ENCODE results near the gene SSPN. TPM values are rescaled to one million over a fixed set of nuclear protein-coding genes. Genes with fewer than 3 reads are reported as not detected.

SSPN gene
- total RNA-seq, 1 experiment from 2014 or later: 0.21 TPM

DNA sequence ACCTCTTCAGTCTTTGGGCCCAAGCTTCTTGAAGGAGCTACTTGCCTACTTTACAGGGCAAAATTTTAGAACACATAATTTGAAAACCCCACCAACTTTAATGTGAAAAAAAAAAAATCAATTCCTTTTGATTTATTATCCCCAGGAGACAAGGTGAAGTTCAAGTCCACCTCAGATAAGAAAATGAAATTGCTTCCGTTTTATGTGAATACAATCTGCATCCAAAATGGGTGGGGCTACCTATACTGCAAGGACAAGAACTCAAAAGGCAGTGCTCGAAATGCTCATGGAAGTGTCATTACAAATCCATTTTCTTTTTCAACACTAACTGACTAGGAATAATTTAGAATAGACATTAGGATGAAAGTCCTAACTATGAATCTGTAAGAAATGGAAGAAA is 45.7 kb downstream of the SSPN start:
- H3K27ac Mint-ChIP-seq (ENCODE audit: low read depth, unreplicated experiment): no peak overlapping the region
- CTCF ChIA-PET: interaction anchor here (0.5 to 1.8 kb wide), 3 partner anchors 11 to 122 kb away, joined by 4 to 5 read pairs (median 4); no protein-coding TSS in a partner anchor
- BruUV-seq (replicated peaks): no TSS peak

DNA sequence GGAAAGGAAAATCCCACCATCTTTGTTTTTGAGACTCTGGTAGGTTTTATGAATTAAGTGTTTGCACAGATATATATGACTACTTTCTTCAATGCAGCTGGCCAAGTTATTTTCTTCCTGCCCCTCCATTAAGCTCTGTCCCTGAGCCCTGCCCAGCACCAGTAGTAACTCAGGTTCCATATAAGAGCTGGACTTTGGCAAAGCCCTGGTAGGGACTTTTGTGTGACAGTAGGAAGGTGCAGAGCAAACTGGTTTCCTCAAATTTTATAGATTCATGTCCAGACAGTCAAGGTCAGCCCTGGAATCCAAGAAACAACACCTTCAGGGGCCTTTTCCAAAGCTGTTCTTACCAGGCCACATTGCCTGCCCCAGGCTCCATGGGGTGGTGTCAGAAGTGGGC is 47.3 kb downstream of the SSPN start:
- no TSS peak for BruUV-seq (replicated peaks)
- Mint-ChIP-seq H3K27ac (ENCODE audit: low read depth, unreplicated experiment) (no peak overlapping the region), H3K27me3 (ENCODE audit: insufficient read depth, unreplicated experiment) (no peaks in the 10 kb centered on the region)

More for the DNA sequence above, 45.7 kb downstream of the SSPN start:
- intact Hi-C loops (cut with micrococcal nuclease): no loop called here
- Mint-ChIP-seq H3K4me3 (ENCODE audit: unreplicated experiment) (no peak overlapping the region), H3K27me3 (ENCODE audit: insufficient read depth, unreplicated experiment) (no peaks in the 10 kb centered on the region), H3K36me3 (ENCODE audit: insufficient read depth, unreplicated experiment) (no peaks in the 10 kb centered on the region), H3K4me1 (ENCODE audit: insufficient read depth, unreplicated experiment) (peaks cover 18% of the 10 kb centered on the region), H3K9me3 (ENCODE audit: unreplicated experiment) (no peaks in the 10 kb centered on the region)
- no peak for DNase-seq (ENCODE audit: unreplicated experiment)
- TF ChIP-seq, protein P1, sequence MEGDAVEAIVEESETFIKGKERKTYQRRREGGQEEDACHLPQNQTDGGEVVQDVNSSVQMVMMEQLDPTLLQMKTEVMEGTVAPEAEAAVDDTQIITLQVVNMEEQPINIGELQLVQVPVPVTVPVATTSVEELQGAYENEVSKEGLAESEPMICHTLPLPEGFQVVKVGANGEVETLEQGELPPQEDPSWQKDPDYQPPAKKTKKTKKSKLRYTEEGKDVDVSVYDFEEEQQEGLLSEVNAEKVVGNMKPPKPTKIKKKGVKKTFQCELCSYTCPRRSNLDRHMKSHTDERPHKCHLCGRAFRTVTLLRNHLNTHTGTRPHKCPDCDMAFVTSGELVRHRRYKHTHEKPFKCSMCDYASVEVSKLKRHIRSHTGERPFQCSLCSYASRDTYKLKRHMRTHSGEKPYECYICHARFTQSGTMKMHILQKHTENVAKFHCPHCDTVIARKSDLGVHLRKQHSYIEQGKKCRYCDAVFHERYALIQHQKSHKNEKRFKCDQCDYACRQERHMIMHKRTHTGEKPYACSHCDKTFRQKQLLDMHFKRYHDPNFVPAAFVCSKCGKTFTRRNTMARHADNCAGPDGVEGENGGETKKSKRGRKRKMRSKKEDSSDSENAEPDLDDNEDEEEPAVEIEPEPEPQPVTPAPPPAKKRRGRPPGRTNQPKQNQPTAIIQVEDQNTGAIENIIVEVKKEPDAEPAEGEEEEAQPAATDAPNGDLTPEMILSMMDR (IDR thresholded peaks at IDR 0.05; ENCODE audit: unreplicated experiment): no peak
- POLR2A ChIA-PET: interaction anchor here (0.6 kb wide), 1 partner anchor 9 kb away, joined by 3 read pairs; no protein-coding TSS in a partner anchor

DNA sequence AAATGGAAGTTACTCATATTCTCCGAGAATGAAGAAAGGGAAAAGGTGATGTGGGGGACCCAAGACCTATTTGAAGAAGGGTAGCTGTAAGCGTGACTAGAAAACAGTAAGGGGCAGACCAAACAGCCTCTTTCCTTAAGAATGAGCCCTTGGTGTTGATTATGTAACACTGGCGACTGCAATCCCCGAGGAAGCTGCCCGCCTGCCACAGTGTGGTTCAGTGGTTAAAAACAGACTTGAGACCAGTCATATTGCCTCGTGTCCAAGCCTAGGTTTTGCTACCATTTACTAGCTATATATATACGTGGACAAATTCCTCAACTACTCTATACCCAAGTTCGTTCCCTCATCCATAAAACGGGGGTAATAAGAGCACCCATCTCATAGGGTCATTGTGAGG is 49.1 kb downstream of the SSPN start:
- Mint-ChIP-seq H3K27ac (ENCODE audit: low read depth, unreplicated experiment) (no peak overlapping the region), H3K4me3 (ENCODE audit: unreplicated experiment) (no peak overlapping the region), H3K27me3 (ENCODE audit: insufficient read depth, unreplicated experiment) (no peaks in the 10 kb centered on the region), H3K9me3 (ENCODE audit: unreplicated experiment) (peaks cover 5% of the 10 kb centered on the region), H3K36me3 (ENCODE audit: insufficient read depth, unreplicated experiment) (no peaks in the 10 kb centered on the region), H3K4me1 (ENCODE audit: insufficient read depth, unreplicated experiment) (peaks cover 14% of the 10 kb centered on the region)
- ChIA-PET CTCF (no interaction called here), POLR2A (interaction anchor here (0.6 to 1.2 kb wide), 3 partner anchors 18 to 122 kb away, joined by 3 read pairs; no protein-coding TSS in a partner anchor)
- no peak for DNase-seq (ENCODE audit: unreplicated experiment)
- BruUV-seq (replicated peaks): no TSS peak
- TF ChIP-seq, protein P1 (IDR thresholded peaks at IDR 0.05; ENCODE audit: unreplicated experiment): no peak
- intact Hi-C loops (cut with micrococcal nuclease): no loop called here

More for the DNA sequence above, 47.3 kb downstream of the SSPN start:
- Mint-ChIP-seq H3K4me3 (ENCODE audit: unreplicated experiment) (no peak overlapping the region), H3K36me3 (ENCODE audit: insufficient read depth, unreplicated experiment) (no peaks in the 10 kb centered on the region), H3K9me3 (ENCODE audit: unreplicated experiment) (no peaks in the 10 kb centered on the region), H3K4me1 (ENCODE audit: insufficient read depth, unreplicated experiment) (peaks cover 27% of the 10 kb centered on the region)
- no peak for DNase-seq (ENCODE audit: unreplicated experiment)
- POLR2A ChIA-PET: interaction anchor here (1.1 kb wide), 1 partner anchor 29 kb away, joined by 3 read pairs; no protein-coding TSS in a partner anchor
- TF ChIP-seq, protein P1 (IDR thresholded peaks at IDR 0.05; ENCODE audit: unreplicated experiment): no peak
- CTCF ChIA-PET: interaction anchor here (1.1 to 1.3 kb wide), 2 partner anchors 10 to 81 kb away, joined by 3 read pairs; no protein-coding TSS in a partner anchor
- intact Hi-C loops (cut with micrococcal nuclease): no loop called here

DNA sequence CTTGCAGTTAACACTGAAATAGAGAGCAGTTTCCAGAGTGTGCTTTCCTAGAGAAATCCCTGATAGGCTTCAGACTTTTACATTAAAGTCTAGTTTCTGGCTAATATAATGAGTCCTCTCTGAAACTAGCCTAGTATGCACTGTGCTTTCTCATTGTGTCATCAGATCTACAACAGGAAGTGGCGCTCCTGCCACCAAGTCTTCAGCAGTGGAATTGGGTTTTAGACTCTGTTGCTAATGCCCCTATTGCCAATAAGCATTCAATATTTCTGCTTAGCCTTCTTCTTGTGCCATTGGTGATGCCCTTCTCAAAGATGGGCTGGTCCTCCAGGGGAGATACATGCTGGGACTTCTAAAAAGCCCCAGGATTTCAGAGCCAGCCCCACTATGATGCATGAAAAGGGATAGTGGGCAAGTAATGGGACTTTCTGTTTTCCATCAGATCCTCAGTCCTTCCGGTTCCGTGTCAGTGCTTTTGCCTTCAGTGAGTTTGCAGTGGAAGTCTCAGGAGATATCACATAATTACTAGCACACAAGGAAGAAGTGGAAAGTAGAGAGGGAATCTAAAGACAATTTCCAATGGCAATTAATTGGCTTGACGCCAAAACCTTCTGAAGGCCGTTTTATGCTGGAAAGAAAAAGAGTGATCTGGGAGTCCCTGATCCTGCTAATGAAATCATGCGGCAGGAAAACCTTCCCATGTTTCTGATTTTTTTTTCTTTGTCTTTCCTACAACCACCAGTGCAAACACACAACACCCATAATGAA is 50.0 kb downstream of the SSPN start:
- no peak overlapping the region for H3K4me3 Mint-ChIP-seq (ENCODE audit: unreplicated experiment)
- TF ChIP-seq, protein P1 (IDR thresholded peaks at IDR 0.05; ENCODE audit: unreplicated experiment): no peak
- DNase-seq (ENCODE audit: unreplicated experiment): no peak
- H3K27me3 Mint-ChIP-seq (ENCODE audit: insufficient read depth, unreplicated experiment): no peaks in the 10 kb centered on the region
- POLR2A ChIA-PET: interaction anchor here (0.6 to 1.9 kb wide), 7 partner anchors 18 to 73 kb away, joined by 3 to 16 read pairs (median 3); no protein-coding TSS in a partner anchor
- CTCF ChIA-PET: interaction anchor here (0.8 to 1.9 kb wide), 2 partner anchors 10 to 26 kb away, joined by 3 to 5 read pairs; no protein-coding TSS in a partner anchor
- peaks cover 9% of the 10 kb centered on the region for H3K4me1 Mint-ChIP-seq (ENCODE audit: insufficient read depth, unreplicated experiment)
- intact Hi-C loops (cut with micrococcal nuclease): no loop called here
- no peak overlapping the region for H3K27ac Mint-ChIP-seq (ENCODE audit: low read depth, unreplicated experiment)
- H3K9me3 Mint-ChIP-seq (ENCODE audit: unreplicated experiment): peaks cover 7% of the 10 kb centered on the region
- BruUV-seq (replicated peaks): no TSS peak
- H3K36me3 Mint-ChIP-seq (ENCODE audit: insufficient read depth, unreplicated experiment): no peaks in the 10 kb centered on the region

Measured in MCF 10A (cell line).